SU-DHL-6 (cell line): ENCODE results near the gene CHCHD3.

ENCODE experiments used
- EZH2phosphoT487 ChIP-seq: fragments of 200-600 bp; sonication (generic), shearing (Covaris generic); conservative IDR thresholded peaks from 2 replicates; pipeline ENCODE4 v1.6.1; 2018; ENCODE audit warnings: mild to moderate bottlenecking, antibody characterized with exemption, low read length, moderate library complexity, mixed read lengths
- TF ChIP-seq, protein P1 (sequence below): fragments of 200-600 bp; sonication (generic); IDR thresholded peaks from one replicate; pipeline ENCODE4 v1.5.1; 2017; ENCODE audit warnings: antibody characterized with exemption, mild to moderate bottlenecking, low read length, moderate library complexity; ENCODE audit not compliant: insufficient read depth, poor library complexity, severe bottlenecking

- TF ChIP-seq, protein P1, sequence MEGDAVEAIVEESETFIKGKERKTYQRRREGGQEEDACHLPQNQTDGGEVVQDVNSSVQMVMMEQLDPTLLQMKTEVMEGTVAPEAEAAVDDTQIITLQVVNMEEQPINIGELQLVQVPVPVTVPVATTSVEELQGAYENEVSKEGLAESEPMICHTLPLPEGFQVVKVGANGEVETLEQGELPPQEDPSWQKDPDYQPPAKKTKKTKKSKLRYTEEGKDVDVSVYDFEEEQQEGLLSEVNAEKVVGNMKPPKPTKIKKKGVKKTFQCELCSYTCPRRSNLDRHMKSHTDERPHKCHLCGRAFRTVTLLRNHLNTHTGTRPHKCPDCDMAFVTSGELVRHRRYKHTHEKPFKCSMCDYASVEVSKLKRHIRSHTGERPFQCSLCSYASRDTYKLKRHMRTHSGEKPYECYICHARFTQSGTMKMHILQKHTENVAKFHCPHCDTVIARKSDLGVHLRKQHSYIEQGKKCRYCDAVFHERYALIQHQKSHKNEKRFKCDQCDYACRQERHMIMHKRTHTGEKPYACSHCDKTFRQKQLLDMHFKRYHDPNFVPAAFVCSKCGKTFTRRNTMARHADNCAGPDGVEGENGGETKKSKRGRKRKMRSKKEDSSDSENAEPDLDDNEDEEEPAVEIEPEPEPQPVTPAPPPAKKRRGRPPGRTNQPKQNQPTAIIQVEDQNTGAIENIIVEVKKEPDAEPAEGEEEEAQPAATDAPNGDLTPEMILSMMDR = no peak
- TF ChIP-seq EZH2phosphoT487 = no peak
Observed at GRCh38 chr7:132861940-132862554, 219.8 kb downstream of the CHCHD3 start.
